Ovary (tissue), 10 donors: ENCODE results near the gene VPREB1. TPM values are rescaled to one million over a fixed set of nuclear protein-coding genes. Genes with fewer than 3 reads are reported as not detected.

Experiments
- DNase-seq, 5 donors: peaks; one replicate each; pipeline ENCODE4 v3.0.0-alpha.2; 2019 to 2020
- H3K27ac ChIP-seq, 2 donors: fragments of 200-600 bp; one replicate each; pipeline versions ENCODE4 v1.5.1 to v1.8.0; 2019 to 2022
- H3K27me3 ChIP-seq: fragments of 200-600 bp; one replicate; pipeline ENCODE4 v1.8.0; 2022
- H3K36me3 ChIP-seq: fragments of 200-600 bp; sonication (generic); one replicate; pipeline ENCODE4 v1.5.1; 2019
- H3K4me1 ChIP-seq: one replicate; pipeline ENCODE4 v1.8.1; 2013; ENCODE audit warnings: mild to moderate bottlenecking, moderate library complexity; ENCODE audit not compliant: insufficient read depth
- H3K4me3 ChIP-seq: fragments of 200-600 bp; sonication (generic); one replicate; pipeline ENCODE4 v1.5.1; 2017
- H3K9me3 ChIP-seq, 2 donors: fragments of 200-600 bp in 1 of 2; sonication (generic) in 1 of 2; one replicate each; pipeline versions ENCODE4 v1.5.1 to v1.8.1; 2013 to 2019; ENCODE audit warnings: mild to moderate bottlenecking in 1 of 2, moderate library complexity in 1 of 2
- CTCF ChIP-seq, 3 donors: fragments of 450-650 bp in 2 of 3; fragments of 200-600 bp in 1 of 3; IDR thresholded peaks; one replicate each; pipeline versions ENCODE4 v1.5.1 to v1.8.0; 2016 to 2022; ENCODE audit warnings: antibody characterized with exemption in 3 of 3, mild to moderate bottlenecking in 1 of 3
- EP300 ChIP-seq: sonication (generic); formaldehyde crosslinking; IDR thresholded peaks from one replicate; pipeline ENCODE4 v1.6.1; 2017; ENCODE audit warnings: antibody characterized with exemption
- POLR2A ChIP-seq: fragments of 450-650 bp; IDR thresholded peaks from one replicate; pipeline ENCODE4 v1.6.1; 2017; ENCODE audit warnings: antibody characterized with exemption, mild to moderate bottlenecking, moderate library complexity
- WGBS, 3 donors: extraction: QIAGEN DNeasy Blood & Tissue Kit in 1 of 3; methylation state at CpG; one replicate each; pipeline versions ENCODE4 v1.1.5 to v1.1.7; 2013 to 2017; 5-methylcytosine and 5-hydroxymethylcytosine counted together
- intact Hi-C, 4 donors: fragments of 100-400 bp; cut with DNase I; formaldehyde crosslinking; loops; one replicate each; pipeline versions ENCODE4 v1.11.0 to v1.15.1; 2022 to 2023
- long read RNA-seq, 3 donors: library from polyadenylated mRNA in 2 of 3; unstranded in 2 of 3; transcript quantifications; one replicate each; pipeline ENCODE4 v2.0.0 and lab custom pipeline, GENCODE V29; 2021 to 2026
- polyA plus RNA-seq, 2 donors: library from polyadenylated mRNA; stranded (reverse); fragments of 200-250 nt in 1 of 2; fragments of 350-450 nt in 1 of 2; fragmentation: Illumina TruSeq in 1 of 2; extraction: RNeasy Lipid Tissue Mini Kit (QIAGEN cat#74804) in 1 of 2; gene quantifications; one replicate each; pipeline ENCODE4 v1.2.3, GENCODE V29; 2013 to 2014
- total RNA-seq, 7 donors: library from RNA; depleted of rRNA in 2 of 7; stranded (reverse); fragments of >200 nt in 2 of 7; fragmentation: NEBNext Ultra II Directional in 3 of 7; extraction: Animal tissue kit (Norgen Biotek cat#: 25700) in 3 of 7; gene quantifications; one replicate each; pipeline versions ENCODE4 v1.1.0 to v1.2.4, GENCODE V29; 2016 to 2023
- donor health status: DM: no; HTN: no; CAD: no; lungs with moderate emphysema.
- donor health status: DM: no; HTN: no; CAD: no.
- donor health status: Bipolar disorder and iron deficiency.
- donor health status: DM: yes; HTN: yes; CAD: no.
- donor health status: DM: no; HTN: no; CAD: no.
- donor health status: DM: yes; HTN: yes; CAD: no.

VPREB1 gene
- total RNA-seq (not detected), polyA plus RNA-seq (not detected)
- long read RNA-seq, donor 1, result 0 reads
- long read RNA-seq, donor 2, result 0 reads
- long read RNA-seq, donor 3, result 0 reads

DNA sequence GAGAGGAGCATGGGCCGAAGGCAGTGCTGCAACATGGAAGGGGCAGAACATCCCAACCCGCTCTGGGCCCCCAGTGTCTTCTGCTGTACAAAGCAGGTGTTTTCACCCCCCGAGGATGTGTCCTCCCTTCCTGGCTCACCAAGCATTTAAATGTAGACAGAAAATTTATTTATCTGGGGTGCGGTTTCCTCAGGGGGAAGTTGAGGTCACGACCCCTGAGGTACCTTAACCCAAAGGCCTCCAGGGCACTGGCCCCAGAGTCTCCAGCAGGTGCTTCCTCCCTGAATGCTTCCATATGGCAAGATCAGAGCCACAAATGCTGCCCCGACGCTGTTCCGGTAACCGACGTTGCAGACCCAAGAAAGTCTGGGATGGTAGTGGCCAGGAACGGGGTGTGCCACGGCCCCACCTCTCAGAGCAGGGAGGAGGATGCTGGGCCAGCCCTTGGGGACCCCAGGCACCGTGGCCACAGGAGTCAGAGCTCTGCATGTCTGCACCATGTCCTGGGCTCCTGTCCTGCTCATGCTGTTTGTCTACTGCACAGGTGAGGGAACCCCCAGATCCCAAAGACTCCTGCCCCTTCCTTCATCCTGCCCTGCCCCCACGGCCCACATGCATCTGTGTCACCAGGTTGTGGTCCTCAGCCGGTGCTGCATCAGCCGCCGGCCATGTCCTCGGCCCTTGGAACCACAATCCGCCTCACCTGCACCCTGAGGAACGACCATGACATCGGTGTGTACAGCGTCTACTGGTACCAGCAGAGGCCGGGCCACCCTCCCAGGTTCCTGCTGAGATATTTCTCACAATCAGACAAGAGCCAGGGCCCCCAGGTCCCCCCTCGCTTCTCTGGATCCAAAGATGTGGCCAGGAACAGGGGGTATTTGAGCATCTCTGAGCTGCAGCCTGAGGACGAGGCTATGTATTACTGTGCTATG, at the start of gene VPREB1:
Gene VPREB1, plus strand, starts transcription at position 471 of the 935 bp plus-strand sequence. Its CDS starts 28 bp downstream, at position 499.
- no peaks in the 10 kb centered on the region for H3K4me1 ChIP-seq
- intact Hi-C loops, result no loop called here
- H3K9me3 ChIP-seq, result no peaks in the 10 kb centered on the region
- H3K27me3 ChIP-seq, result no peaks in the 10 kb centered on the region
- H3K4me3 ChIP-seq, result no peak within 1 kb of the TSS
- no peaks in the 10 kb centered on the region for H3K36me3 ChIP-seq
- TF ChIP-seq POLR2A (no peak), CTCF (IDR thresholded peaks at IDR 0.05) (no peak), EP300 (no peak)
- DNase-seq, result no peak
- WGBS, 3 donors, result 60 to 78% (median 64%) methylated on average over 25 of the region's 25 CpGs
- H3K27ac ChIP-seq, result no peak within 1 kb of the TSS

DNA sequence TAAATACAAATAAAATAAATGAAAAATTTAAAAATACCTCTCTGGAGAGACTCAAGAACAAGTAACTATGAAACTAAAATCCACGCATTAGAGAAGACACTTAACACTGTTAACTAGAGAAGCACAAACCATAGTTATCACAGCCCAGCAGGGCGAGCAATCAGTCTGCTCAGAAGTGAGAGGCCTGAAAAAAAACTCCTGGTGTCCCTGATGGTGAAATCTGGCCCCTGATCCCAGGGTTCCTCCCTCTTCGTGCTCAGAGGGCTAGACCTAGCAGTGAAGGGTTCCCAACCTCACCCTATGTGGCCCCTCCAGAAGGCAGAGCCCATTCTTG, 49.7 kb upstream of the VPREB1 start:
- no peaks in the 10 kb centered on the region for H3K9me3 ChIP-seq
- no peak overlapping the region for H3K27ac ChIP-seq
- intact Hi-C loops, result no loop called here
- 27 to 30% (median 27%) methylated on average over 3 of the region's 3 CpGs for WGBS, 3 donors
- no peak for TF ChIP-seq CTCF (IDR thresholded peaks at IDR 0.05)
- no peak for TF ChIP-seq POLR2A
- no peak for TF ChIP-seq EP300
- no peaks in the 10 kb centered on the region for H3K27me3 ChIP-seq
- no peak overlapping the region for H3K4me3 ChIP-seq
- no peaks in the 10 kb centered on the region for H3K4me1 ChIP-seq
- H3K36me3 ChIP-seq, result no peaks in the 10 kb centered on the region
- no peak for DNase-seq

GRCh38 chr22:22195265-22196017, 49.1 kb upstream of the VPREB1 start:
- 50 to 57% (median 52%) methylated on average over 7 of the region's 7 CpGs for WGBS, 3 donors
- Histone ChIP-seq H3K27me3 (no peaks in the 10 kb centered on the region), H3K36me3 (no peaks in the 10 kb centered on the region), H3K4me1 (no peaks in the 10 kb centered on the region), H3K4me3 (no peak overlapping the region), H3K9me3 (no peaks in the 10 kb centered on the region), H3K27ac (no peak overlapping the region)
- DNase-seq, result peak in 3 of 5 donors; percentile 31 to 55 (median 31)
- intact Hi-C loops, result no loop called here
- no peak for TF ChIP-seq EP300
- no peak for TF ChIP-seq POLR2A
- TF ChIP-seq CTCF (IDR thresholded peaks at IDR 0.05), result no peak

GRCh38 chr22:22196018-22196533, 48.5 kb upstream of the VPREB1 start:
- Histone ChIP-seq H3K4me3 (no peak overlapping the region), H3K27me3 (no peaks in the 10 kb centered on the region), H3K27ac (no peak overlapping the region), H3K4me1 (no peaks in the 10 kb centered on the region), H3K36me3 (no peaks in the 10 kb centered on the region), H3K9me3 (no peaks in the 10 kb centered on the region)
- no peak for DNase-seq
- intact Hi-C loops, result no loop called here
- WGBS, 3 donors, result 69 to 78% (median 69%) methylated on average over 10 to 11 of the region's 11 CpGs
- TF ChIP-seq POLR2A (no peak), CTCF (IDR thresholded peaks at IDR 0.05) (no peak), EP300 (no peak)
